GM18499 (cell line): ENCODE data around the gene C1QL4.
"Not testable (repeated sequence)": the region's sequence is repeated elsewhere in the genome, so short reads cannot be mapped to it uniquely, and the experiment has no call there.

ENCODE experiments used
- ATAC-seq: cut with Tn5 transposase; IDR thresholded peaks from one replicate; pipeline ENCODE4 v1.9.1; 2021; ENCODE audit warnings: moderate number of reproducible peaks; ENCODE audit not compliant: insufficient read depth, unreplicated experiment

The C1QL4 gene

GRCh38 chr12:49336645-49337584, at the start of gene C1QL4:
TSS of gene C1QL4 (minus strand) at chr12:49337188. CDS start at chr12:49336477, 711 bp downstream.
- no peak for ATAC-seq

GRCh38 chr12:49380184-49380583, 43.2 kb upstream of the C1QL4 start:
- not testable (repeated sequence) for ATAC-seq

DNA sequence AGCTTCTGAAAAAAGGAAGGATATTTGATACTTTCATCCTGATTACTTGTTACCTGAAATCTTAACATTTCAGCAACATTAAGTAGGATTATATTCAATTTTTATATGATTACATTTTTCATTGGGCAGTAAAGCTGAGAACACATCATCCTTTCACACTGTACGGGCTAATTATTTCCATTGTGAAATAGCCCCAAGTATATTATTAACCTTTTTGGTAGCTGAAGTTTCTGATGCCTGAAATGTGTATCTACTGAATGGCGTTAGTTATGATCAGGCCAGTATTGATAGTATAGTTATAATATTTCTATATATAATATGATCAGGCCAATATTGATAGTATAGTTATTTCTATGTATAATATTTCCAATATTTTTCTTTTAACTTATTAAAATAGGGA, 40.4 kb upstream of the C1QL4 start:
- no peak for ATAC-seq

DNA sequence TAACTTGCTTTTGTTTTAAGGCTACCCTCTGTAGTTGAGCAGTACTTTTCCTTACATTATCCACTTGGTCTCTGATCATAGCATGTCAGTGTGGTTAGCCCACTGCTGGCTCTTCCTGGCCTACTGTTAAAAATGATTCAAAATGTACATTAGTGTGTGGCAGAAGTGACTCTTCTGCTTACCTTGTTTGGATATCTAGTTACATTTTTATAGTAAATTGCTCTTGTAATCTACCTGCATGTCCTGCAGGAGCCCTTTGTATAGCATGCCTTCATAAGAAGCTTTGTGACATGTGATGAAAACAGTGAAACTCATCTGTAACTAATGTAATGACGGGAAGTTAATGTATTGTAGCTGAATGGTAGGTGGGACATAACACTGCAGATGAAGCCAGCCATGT, 38.4 kb upstream of the C1QL4 start:
- no peak for ATAC-seq

- ATAC-seq, result no peak
Observed at GRCh38 chr12:49370539-49370938, 33.6 kb upstream of the C1QL4 start.

DNA sequence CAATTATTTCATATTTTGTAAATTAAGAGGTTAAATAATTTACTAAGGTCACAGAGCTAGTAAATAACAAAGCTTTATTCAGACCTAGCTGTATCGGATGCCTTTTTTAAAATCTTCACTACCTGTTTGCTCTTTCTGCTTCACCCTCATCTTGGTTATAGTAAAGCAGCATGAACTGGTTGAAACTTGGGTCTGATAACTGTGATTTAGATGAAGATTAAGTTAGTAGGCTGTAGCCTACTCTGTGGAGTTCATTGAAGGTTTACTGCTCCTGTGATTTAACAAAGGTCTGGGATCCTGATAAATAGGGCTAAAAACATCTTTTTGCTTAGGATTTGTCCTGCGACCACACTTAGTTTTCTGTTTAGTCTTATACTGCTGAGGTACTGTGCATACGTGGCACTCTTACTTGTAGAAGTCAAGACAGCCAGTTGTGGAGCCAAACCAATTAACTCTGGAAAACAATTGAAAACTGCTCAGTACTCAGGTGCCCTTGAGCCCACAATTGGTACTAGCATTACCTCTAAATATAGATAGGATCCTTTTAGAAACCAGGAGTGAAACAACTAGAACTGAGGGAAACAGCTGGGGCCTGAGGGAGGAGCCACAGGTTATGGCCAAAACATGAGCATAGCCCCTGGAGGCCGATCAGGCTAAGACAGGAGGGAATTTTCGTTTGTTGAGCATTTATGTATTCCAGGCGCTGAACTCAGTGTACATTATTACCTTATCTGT, 32.6 kb upstream of the C1QL4 start:
- ATAC-seq, result peak; percentile 54

GRCh38 chr12:49368240-49368600, 31.2 kb upstream of the C1QL4 start:
- ATAC-seq, result no peak

DNA sequence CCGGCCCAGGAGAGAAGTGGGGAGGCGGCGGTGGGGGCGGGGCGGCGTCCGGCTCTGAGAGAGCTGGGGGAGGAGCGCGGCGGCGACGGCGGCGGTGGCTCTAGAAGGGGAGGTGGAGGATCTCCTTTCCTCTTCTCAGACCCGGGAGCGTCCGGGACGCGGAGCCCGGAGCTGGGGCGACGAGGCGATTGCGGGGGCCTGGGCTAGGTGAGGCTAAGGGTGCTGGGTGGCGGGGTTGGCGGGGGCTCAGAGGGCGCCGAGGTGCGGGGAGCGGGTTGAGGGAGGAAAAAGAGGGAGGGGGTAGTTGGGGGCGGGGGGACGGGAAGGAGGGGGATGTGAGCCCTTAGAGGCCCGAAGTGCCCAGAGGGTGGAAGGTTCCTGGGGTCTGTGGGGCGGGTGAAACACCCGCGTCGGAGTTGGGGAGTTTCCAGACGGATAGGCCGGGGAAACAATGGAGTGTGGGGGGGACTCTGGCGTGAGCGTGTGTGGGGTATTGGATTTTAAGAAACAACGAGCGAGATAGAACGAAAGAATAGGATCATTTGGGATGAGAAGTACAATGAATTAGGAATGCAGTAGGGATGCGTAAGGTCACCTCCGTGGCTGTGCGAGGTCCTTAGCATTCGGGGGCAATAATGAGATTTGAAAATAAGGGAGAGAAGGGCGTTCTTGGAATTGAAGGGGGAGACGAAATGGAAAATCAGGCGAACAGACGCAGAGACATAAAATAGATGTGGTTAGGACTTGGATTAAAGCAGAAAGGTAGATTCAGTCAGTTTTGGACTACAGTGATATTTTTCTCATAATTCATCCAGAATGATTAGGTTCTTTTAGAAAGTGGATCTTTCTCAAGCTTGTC, 30.6 kb upstream of the C1QL4 start, which contains the start of gene SPATS2:
SPATS2 (plus strand) TSS at position 82 of the 859 bp plus-strand sequence. CDS start 93,551 bp downstream, outside the sequence.
- no peak for ATAC-seq

DNA sequence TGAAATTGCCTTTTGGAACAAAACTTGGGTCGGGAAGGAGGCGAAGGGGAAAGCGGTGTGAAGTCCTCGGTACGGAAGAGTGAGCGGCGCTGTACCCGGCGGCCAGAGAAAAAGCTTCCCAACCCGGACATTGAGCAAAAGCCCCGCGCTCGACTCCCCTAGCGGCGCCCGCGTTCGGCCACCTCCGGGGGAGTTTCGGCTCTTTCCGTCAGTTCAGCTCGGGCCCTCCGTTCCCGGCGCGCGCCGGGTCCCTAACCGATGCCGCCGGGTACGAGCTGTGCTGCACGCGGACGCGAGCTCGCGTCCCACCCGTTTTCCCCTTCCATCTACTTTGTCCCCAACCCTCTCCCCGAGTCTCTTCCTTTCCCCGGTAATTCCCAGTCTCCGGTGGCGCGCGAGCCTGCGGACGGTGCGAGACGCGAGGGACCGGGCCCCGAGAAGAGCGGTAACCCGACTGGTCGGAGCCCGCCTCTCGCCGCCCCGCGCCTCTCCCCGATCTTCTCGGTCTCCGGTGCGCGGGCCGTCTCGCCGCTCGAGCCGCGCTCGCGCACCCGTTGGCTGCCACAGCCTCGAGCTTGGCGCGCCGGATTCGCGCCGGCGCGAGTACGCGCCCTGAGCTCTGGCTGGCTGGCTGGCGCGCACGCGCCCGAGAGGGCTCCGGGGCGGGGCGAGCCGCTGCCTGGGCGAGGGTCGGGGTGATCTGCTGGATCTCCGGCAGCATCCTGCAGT, 29.8 kb upstream of the C1QL4 start:
- ATAC-seq, result peak; percentile 36

DNA sequence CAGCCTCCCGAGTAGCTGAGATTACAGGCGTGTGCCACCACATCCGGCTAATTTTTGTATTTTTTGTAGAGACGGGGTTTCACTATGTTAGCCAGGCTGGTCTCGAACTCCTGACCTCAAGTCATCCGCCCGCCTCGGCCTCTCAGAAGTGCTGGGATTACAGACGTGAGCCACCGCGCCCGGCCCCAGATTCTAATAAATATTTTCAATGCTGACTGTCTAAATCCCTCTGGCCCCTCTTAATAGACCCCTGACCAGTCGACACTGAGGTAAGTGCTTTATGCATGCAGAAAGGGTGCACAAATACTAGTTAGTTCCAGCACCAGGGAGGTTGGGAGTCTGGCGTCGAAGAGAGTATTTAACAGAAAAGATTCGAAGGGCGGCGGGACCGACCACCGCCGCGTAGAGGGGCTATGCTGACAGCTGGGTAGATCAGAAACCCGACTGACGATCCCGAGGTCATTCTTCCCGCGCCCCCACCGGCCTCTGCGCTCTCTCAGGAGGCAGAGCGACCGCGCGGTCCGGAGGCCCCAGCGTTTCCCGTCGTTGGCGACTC, 29.2 kb upstream of the C1QL4 start:
- no peak for ATAC-seq

- no peak for ATAC-seq
Observed at GRCh38 chr12:49365542-49365941, 28.6 kb upstream of the C1QL4 start.

DNA sequence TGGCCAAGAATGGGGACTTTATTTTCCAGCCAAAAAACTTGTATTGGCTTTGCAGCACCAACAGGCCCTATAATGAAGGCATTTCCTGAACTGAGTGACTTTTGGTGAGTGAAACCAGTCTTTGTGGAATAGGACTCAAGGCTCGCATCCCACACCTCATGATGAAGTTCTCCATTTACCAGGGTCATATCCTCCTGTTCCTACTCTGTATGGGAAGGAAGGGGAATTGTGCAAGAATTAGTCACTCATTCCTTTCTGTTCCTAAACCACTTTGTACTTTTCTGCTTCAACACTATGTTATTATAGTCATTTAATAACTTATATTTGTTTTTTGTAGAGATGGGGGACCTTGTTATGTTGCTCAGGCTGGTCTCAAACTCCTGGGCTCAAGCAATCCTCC, 28.0 kb upstream of the C1QL4 start:
- no peak for ATAC-seq

DNA sequence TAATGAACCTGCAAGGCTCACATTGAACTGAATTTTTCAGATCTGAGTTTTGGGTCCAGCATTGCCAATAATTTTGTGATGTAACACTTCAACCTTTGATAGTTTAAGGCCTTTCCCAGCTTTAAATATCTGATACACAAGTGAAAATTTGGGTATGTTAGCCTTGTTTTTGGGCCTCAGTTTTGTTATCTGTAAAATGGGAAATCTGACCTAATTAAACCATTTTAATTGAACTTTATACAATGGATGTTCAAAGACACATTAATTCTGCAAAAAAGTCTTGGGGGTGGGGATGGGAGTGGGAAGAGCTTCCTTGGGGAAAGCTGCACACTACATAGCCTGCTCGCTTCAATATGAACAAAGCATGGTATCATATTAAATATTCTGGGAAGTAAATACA, 25.1 kb upstream of the C1QL4 start:
- no peak for ATAC-seq

- ATAC-seq, result no peak
Observed at GRCh38 chr12:49359671-49360070, 22.7 kb upstream of the C1QL4 start.

DNA sequence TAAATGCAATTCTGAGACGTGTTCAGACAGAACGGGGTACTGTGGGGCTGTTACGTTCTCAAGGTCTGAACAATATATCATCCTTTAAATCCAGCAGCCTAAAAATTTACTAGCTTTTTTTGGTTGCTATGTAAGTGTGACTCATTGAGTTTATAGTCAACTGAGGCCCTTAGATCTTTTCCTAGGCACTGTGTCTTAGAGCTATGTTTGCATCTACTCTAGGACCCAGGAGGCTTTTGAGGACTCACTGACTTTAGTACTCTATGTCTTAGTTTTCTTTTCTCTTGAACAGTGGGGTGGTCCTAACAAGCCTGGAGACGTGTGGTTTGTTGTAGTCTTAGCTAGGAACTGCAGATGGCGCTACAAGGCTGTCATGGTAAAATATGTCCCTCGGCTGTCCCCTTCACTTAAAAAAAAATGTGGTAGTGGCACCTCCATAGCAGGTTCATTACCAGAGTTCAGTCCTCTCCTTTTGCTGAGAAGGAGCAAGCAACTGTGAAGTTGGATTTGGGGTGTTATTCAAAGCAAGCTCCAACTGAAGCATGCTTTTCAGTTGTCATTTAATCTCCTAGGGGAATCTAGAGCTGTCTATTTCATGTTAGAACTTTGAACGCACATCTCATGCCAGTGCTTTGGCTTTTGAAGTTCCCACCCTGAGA, 21.6 kb upstream of the C1QL4 start:
- ATAC-seq, result no peak

- no peak for ATAC-seq
Observed at GRCh38 chr12:49357103-49357678, 20.2 kb upstream of the C1QL4 start.

- no peak for ATAC-seq
Observed at GRCh38 chr12:49355913-49356312, 18.9 kb upstream of the C1QL4 start.

DNA sequence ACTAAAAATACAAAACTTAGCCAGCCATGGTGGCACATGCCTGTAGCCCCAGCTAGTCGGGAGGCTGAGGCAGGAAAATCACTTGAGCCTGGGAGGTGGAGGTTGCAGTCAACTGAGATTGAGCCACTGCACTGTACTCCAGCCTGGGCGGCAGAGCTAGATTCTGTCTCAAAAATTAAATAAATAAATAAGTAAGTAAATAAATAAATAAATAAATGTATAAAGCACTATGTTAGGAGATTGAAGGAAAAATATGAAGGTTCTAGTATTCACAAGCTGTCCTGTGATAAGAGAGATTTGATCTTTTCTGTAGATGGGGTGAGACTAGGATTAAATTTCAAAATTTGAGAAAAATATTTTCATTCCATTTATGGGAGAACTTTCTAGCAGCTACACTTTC, 15.4 kb upstream of the C1QL4 start:
- no peak for ATAC-seq

DNA sequence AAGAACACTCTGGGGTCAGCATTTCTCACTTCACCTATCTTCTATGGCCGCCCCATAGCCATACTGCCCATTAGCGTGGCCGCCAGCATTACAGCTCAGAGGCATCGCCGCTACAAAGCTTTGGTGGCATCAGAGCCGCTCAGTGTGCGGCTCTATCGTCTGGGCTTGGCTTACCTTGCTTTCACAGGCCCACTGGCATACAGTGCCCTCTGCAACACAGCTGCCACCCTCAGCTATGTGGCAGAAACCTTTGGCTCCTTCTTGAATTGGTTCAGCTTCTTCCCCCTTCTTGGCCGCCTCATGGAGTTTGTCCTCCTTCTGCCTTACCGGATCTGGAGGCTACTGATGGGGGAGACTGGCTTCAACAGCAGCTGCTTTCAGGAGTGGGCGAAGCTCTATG, 12.3 kb upstream of the C1QL4 start:
- no peak for ATAC-seq
